HG02588 (cell line): ENCODE results near the gene AMPD3.

Experiments used
- ATAC-seq: cut with Tn5 transposase; IDR thresholded peaks from one replicate; pipeline ENCODE4 v1.9.1; 2021; ENCODE audit warnings: mild to moderate bottlenecking, moderate library complexity; ENCODE audit not compliant: unreplicated experiment

Gene AMPD3

GRCh38 chr11:10528121-10528520 is 73.1 kb downstream of the AMPD3 start:
- no peak for ATAC-seq

GRCh38 chr11:10529279-10529678 is 74.2 kb downstream of the AMPD3 start:
- ATAC-seq: no peak

GRCh38 chr11:10532526-10532925 is 77.5 kb downstream of the AMPD3 start:
- ATAC-seq: no peak

GRCh38 chr11:10533323-10533722 is 78.3 kb downstream of the AMPD3 start:
- no peak for ATAC-seq

GRCh38 chr11:10534316-10534715 is 79.3 kb downstream of the AMPD3 start:
- no peak for ATAC-seq

- ATAC-seq: no peak
Measured at GRCh38 chr11:10537600-10537999, 82.5 kb downstream of the AMPD3 start.

- ATAC-seq: no peak
Measured at GRCh38 chr11:10538924-10539323, 83.9 kb downstream of the AMPD3 start.

GRCh38 chr11:10539339-10539738 is 84.3 kb downstream of the AMPD3 start:
- no peak for ATAC-seq

- peak; percentile 22 for ATAC-seq
Measured at GRCh38 chr11:10540546-10540914, 85.5 kb downstream of the AMPD3 start.

- peak; percentile 99 for ATAC-seq
Measured at GRCh38 chr11:10540915-10541560, 86.0 kb downstream of the AMPD3 start, which contains the start of gene RNF141. RNF141 (minus strand) TSS chr11:10541187; CDS start chr11:10534158, 7,029 bp downstream.

GRCh38 chr11:10541561-10541930 is 86.5 kb downstream of the AMPD3 start:
- ATAC-seq: no peak

- no peak for ATAC-seq
Measured at GRCh38 chr11:10542776-10543175, 87.7 kb downstream of the AMPD3 start.

GRCh38 chr11:10543782-10544181 is 88.7 kb downstream of the AMPD3 start:
- no peak for ATAC-seq

- ATAC-seq: no peak
Measured at GRCh38 chr11:10544491-10545465, 89.7 kb downstream of the AMPD3 start.

- ATAC-seq: no peak
Measured at GRCh38 chr11:10550503-10551289, 95.6 kb downstream of the AMPD3 start.

GRCh38 chr11:10551290-10551592 is 96.2 kb downstream of the AMPD3 start:
- ATAC-seq: no peak

- ATAC-seq: no peak
Measured at GRCh38 chr11:10551845-10552352, 96.8 kb downstream of the AMPD3 start.

GRCh38 chr11:10556590-10556989 is 101.5 kb downstream of the AMPD3 start:
- ATAC-seq: no peak
